ENCODE results near the gene BATF2. TPM values are rescaled to one million over a fixed set of nuclear protein-coding genes. Genes with fewer than 3 reads are reported as not detected.

The BATF2 gene
- total and polyA plus RNA-seq, 9 of the 15 experiments (the other 6 are each of a cell fraction or from before 2014, with no cell fraction given), result 1.7 to 8.9 (median 6.4) TPM

- TF ChIP-seq RREB1 (CRISPR knock-in tag; IDR thresholded peaks at IDR 0.05), result peak; percentile 16; the same call in 1 of the 2 replicates
- TF ChIP-seq SRSF9 (IDR thresholded peaks at IDR 0.05; ENCODE audit: borderline replicate concordance, low read depth, low read length), result no peak
- peak; percentile 65; the same call in 1 of the 2 replicates for TF ChIP-seq LEF1 (IDR thresholded peaks at IDR 0.05)
- TF ChIP-seq RHOXF2B (CRISPR knock-in tag; conservative IDR thresholded peaks at IDR 0.05), result no peak
- no peak for TF ChIP-seq ZNF507 (tag; conservative IDR thresholded peaks at IDR 0.05)
- peak; percentile 97 for TF ChIP-seq RAD51 (IDR thresholded peaks at IDR 0.05; ENCODE audit: borderline replicate concordance, low read depth)
- no peak; a peak in 1 of 4 replicates for TF ChIP-seq SRF (CRISPR knock-in tag; IDR thresholded peaks at IDR 0.05)
- TF ChIP-seq MCM3 (IDR thresholded peaks at IDR 0.05), result no peak
- no peak for TF ChIP-seq EHMT2 (IDR thresholded peaks at IDR 0.05)
- TF ChIP-seq KDM4B (IDR thresholded peaks at IDR 0.05; ENCODE audit: borderline replicate concordance in 2 of 2, low read depth in 1 of 2), result no peak; a peak in 1 of 4 replicates
- no peak for TF ChIP-seq POLR2AphosphoS2 (IDR thresholded peaks at IDR 0.05; ENCODE audit: low read length)
- peak; percentile 57; the same call in 1 of the 2 replicates for TF ChIP-seq E2F3 (CRISPR knock-in tag; IDR thresholded peaks at IDR 0.05)
- TF ChIP-seq HMG20B (CRISPR knock-in tag; IDR thresholded peaks at IDR 0.05), result no peak
- TF ChIP-seq PRPF4 (IDR thresholded peaks at IDR 0.05; ENCODE audit: insufficient read depth, low read depth, low read length, poor library complexity, severe bottlenecking), result peak; percentile 73
- no peak for TF ChIP-seq CBX2 (IDR thresholded peaks at IDR 0.05; ENCODE audit: insufficient read depth, low read length, poor library complexity, severe bottlenecking)
- 0 out of 2 replicates have a peak, but pooled peaks have one; percentile 20 for TF ChIP-seq ZNF212 (CRISPR knock-in tag; IDR thresholded peaks at IDR 0.05)
- TF ChIP-seq U2AF2 (optimal IDR thresholded peaks at IDR 0.05; ENCODE audit: low read depth, low read length), result no peak
- no peak for TF ChIP-seq CEBPB (tag; IDR thresholded peaks at IDR 0.05)
- TF ChIP-seq TBP (optimal IDR thresholded peaks at IDR 0.05; ENCODE audit: low read depth, low read length), result peak; percentile 46
- no peak; the same call in 1 of the 2 replicates for TF ChIP-seq SMARCA4 (IDR thresholded peaks at IDR 0.05)
- TF ChIP-seq CHCHD3 (CRISPR knock-in tag; IDR thresholded peaks at IDR 0.05), result no peak
- no peak for TF ChIP-seq ZNF311 (CRISPR knock-in tag; IDR thresholded peaks at IDR 0.05)
- TF ChIP-seq CREB3L1 (IDR thresholded peaks at IDR 0.05; ENCODE audit: borderline replicate concordance, low read depth), result peak; percentile 67; the same call in 1 of the 2 replicates
Measured at GRCh38 chr11:65013888-65014725, 17.3 kb upstream of the BATF2 start, which contains the start of gene ARL2 (continued).
